H1 (cell line): ENCODE measurements around the gene MMP24OS. TPM values are rescaled to one million over a fixed set of nuclear protein-coding genes. Genes with fewer than 3 reads are reported as not detected.
A peak's percentile ranks its signal among the peaks of the same experiment; 100 is the strongest.

ENCODE experiments used
- CTCF ChIA-PET: fragments of 300-600 bp; sonication (Branson Sonifier 250); formaldehyde crosslinking; loops from one replicate; lab custom pipeline; 2021; ENCODE audit not compliant: partially characterized antibody; lab: Charles Lee
- POLR2A ChIA-PET: fragments of 300-600 bp; sonication (Branson Sonifier 250); formaldehyde crosslinking; loops from one replicate; lab custom pipeline; 2021; ENCODE audit warnings: inconsistent platforms; ENCODE audit not compliant: partially characterized antibody; lab: Charles Lee
- DNase-seq, 2 experiments: peaks; one replicate each; pipeline versions ENCODE4 v3.0.0 to v3.0.0-alpha.2; 2010 to 2022; ENCODE audit warnings: low spot score in 2 of 2, low read depth in 1 of 2, mixed read lengths in 1 of 2
- FAIRE-seq: peaks from 2 replicates; lab custom pipeline; 2011; peaks lifted over from hg19 to GRCh38; lab: Jason Lieb, UNC
- H2AFZ ChIP-seq: 2 replicates; pipeline ENCODE4 v1.8.1; 2012; ENCODE audit warnings: low read length, inconsistent platforms
- H2AK5ac ChIP-seq: 2 replicates; pipeline ENCODE4 v1.6.1; 2013; ENCODE audit warnings: low read depth, low read length
- H2BK120ac ChIP-seq: replicated peaks from 2 replicates; pipeline ENCODE3; 2013; ENCODE audit warnings: low read depth, low read length, inconsistent platforms
- H2BK12ac ChIP-seq: 2 replicates; pipeline ENCODE4 v1.6.1; 2013; ENCODE audit warnings: low read depth, low read length
- H2BK15ac ChIP-seq: 2 replicates; pipeline ENCODE4 v1.6.1; 2013; ENCODE audit warnings: low read length
- H2BK20ac ChIP-seq: 2 replicates; pipeline ENCODE4 v1.6.1; 2013; ENCODE audit warnings: low read length
- H2BK5ac ChIP-seq: 2 replicates; pipeline ENCODE4 v1.6.1; 2013; ENCODE audit warnings: low read depth, low read length
- H3K14ac ChIP-seq: 2 replicates; pipeline ENCODE4 v1.6.1; 2013; ENCODE audit warnings: inconsistent platforms; ENCODE audit not compliant: insufficient read length
- H3K18ac ChIP-seq: 2 replicates; pipeline ENCODE4 v1.6.1; 2013; ENCODE audit warnings: low read length; ENCODE audit errors: extremely low read depth
- H3K23ac ChIP-seq: 2 replicates; pipeline ENCODE4 v1.6.1; 2013; ENCODE audit warnings: inconsistent platforms; ENCODE audit not compliant: insufficient read length
- H3K23me2 ChIP-seq: 2 replicates; pipeline ENCODE4 v1.6.1; 2013; ENCODE audit warnings: low read depth, low read length
- H3K27ac ChIP-seq: 2 replicates; pipeline ENCODE4 v1.6.1; 2011; ENCODE audit warnings: low read depth, low read length, inconsistent platforms
- H3K27me3 ChIP-seq, 4 experiments: replicated peaks in 1 of 4; 1 replicate in 1 of 4; 2 replicates in 3 of 4; pipeline versions ENCODE4 v1.6.1 to v1.8.1; 2011 to 2013; ENCODE audit warnings: low read length in 3 of 4, mild to moderate bottlenecking in 3 of 4, inconsistent platforms in 2 of 4, mixed read lengths in 2 of 4, moderate library complexity in 1 of 4; ENCODE audit not compliant: control insufficient read depth in 3 of 4, insufficient read depth in 3 of 4; ENCODE audit errors: extremely low read depth in 1 of 4
- H3K36me3 ChIP-seq, 4 experiments: 2 replicates each; pipeline versions ENCODE4 v1.6.1 to v1.8.1; 2011 to 2013; ENCODE audit warnings: mild to moderate bottlenecking in 4 of 4, low read length in 3 of 4, moderate library complexity in 2 of 4, control low read depth in 1 of 4, inconsistent platforms in 1 of 4; ENCODE audit not compliant: insufficient read depth in 4 of 4, control insufficient read depth in 2 of 4
- H3K4ac ChIP-seq: replicated peaks from 2 replicates; pipeline ENCODE3; 2013; ENCODE audit warnings: low read length, low read depth, mixed read lengths, inconsistent platforms; ENCODE audit not compliant: insufficient read length
- H3K4me1 ChIP-seq, 4 experiments: replicated peaks in 1 of 4; 1 replicate in 1 of 4; 2 replicates in 3 of 4; pipeline versions ENCODE4 v1.6.1 to v1.8.1; 2011 to 2013; ENCODE audit warnings: low read length in 3 of 4, inconsistent platforms in 2 of 4, mixed read lengths in 1 of 4; ENCODE audit not compliant: insufficient read depth in 4 of 4, control insufficient read depth in 3 of 4
- H3K4me2 ChIP-seq, 2 experiments: 2 replicates each; pipeline versions ENCODE4 v1.6.1 to v1.8.1; 2011 to 2013; ENCODE audit warnings: low read depth in 2 of 2, low read length in 2 of 2, control low read depth in 1 of 2, inconsistent platforms in 1 of 2, mild to moderate bottlenecking in 1 of 2; ENCODE audit not compliant: insufficient read depth in 1 of 2
- H3K4me3 ChIP-seq, 4 experiments: fragments of 200-600, 300-600 bp in 1 of 4; sonication (generic), shearing (Covaris generic), sonication (Bioruptor Twin) in 1 of 4; 2 replicates each; pipeline versions ENCODE4 v1.5.1 to v1.8.1; 2011 to 2016; ENCODE audit warnings: low read length in 4 of 4, low read depth in 3 of 4, control low read depth in 2 of 4, inconsistent platforms in 2 of 4, mild to moderate bottlenecking in 2 of 4, mixed read lengths in 1 of 4, moderate library complexity in 1 of 4; ENCODE audit not compliant: insufficient read depth in 2 of 4; ENCODE audit errors: extremely low read depth in 1 of 4
- H3K56ac ChIP-seq: replicated peaks from 2 replicates; pipeline ENCODE3; 2013; ENCODE audit warnings: low read depth, mild to moderate bottlenecking, mixed read lengths, low read length, inconsistent platforms; ENCODE audit not compliant: insufficient read length
- H3K79me1 ChIP-seq: 2 replicates; pipeline ENCODE4 v1.6.1; 2013; ENCODE audit warnings: low read depth, low read length, control low read depth
- H3K79me2 ChIP-seq, 2 experiments: 2 replicates each; pipeline versions ENCODE4 v1.6.1 to v1.8.1; 2012 to 2013; ENCODE audit warnings: low read length in 2 of 2, mild to moderate bottlenecking in 2 of 2, inconsistent platforms in 1 of 2; ENCODE audit not compliant: insufficient read depth in 2 of 2, control insufficient read depth in 1 of 2
- H3K9ac ChIP-seq, 4 experiments: replicated peaks in 1 of 4; 1 replicate in 1 of 4; 2 replicates in 3 of 4; pipeline versions ENCODE4 v1.6.1 to v1.8.1; 2011 to 2013; ENCODE audit warnings: low read depth in 3 of 4, low read length in 3 of 4, control low read depth in 2 of 4, mild to moderate bottlenecking in 2 of 4, moderate library complexity in 2 of 4, inconsistent platforms in 1 of 4; ENCODE audit errors: extremely low read depth in 1 of 4
- H3K9me3 ChIP-seq, 2 experiments: 2 replicates each; pipeline versions ENCODE4 v1.6.1 to v1.8.1; 2012 to 2013; ENCODE audit warnings: mild to moderate bottlenecking in 2 of 2, moderate library complexity in 2 of 2, control low read depth in 1 of 2, inconsistent platforms in 1 of 2, low read depth in 1 of 2, low read length in 1 of 2, mixed read lengths in 1 of 2; ENCODE audit not compliant: insufficient read depth in 2 of 2
- H4K20me1 ChIP-seq, 2 experiments: replicated peaks in 1 of 2; 2 replicates each; pipeline versions ENCODE3 to v1.8.1; 2011 to 2013; ENCODE audit warnings: inconsistent platforms in 2 of 2, low read length in 2 of 2, mild to moderate bottlenecking in 1 of 2; ENCODE audit not compliant: insufficient read depth in 2 of 2, control insufficient read depth in 1 of 2
- H4K5ac ChIP-seq: 2 replicates; pipeline ENCODE4 v1.6.1; 2013; ENCODE audit warnings: low read length, low read depth, mixed read lengths, inconsistent platforms; ENCODE audit not compliant: insufficient read length
- H4K8ac ChIP-seq: 2 replicates; pipeline ENCODE4 v1.8.0; 2013; ENCODE audit warnings: mild to moderate bottlenecking, moderate library complexity, low read length, inconsistent platforms; ENCODE audit not compliant: insufficient read depth; ENCODE audit errors: extremely low read depth
- H4K91ac ChIP-seq: replicated peaks from 2 replicates; pipeline ENCODE3; 2013; ENCODE audit warnings: low read length, mixed read lengths, inconsistent platforms; ENCODE audit not compliant: insufficient read length
- ASH2L ChIP-seq: fragments of 200-600, 300-600 bp; sonication (generic); IDR thresholded peaks from one replicate; pipeline ENCODE4 v1.7.1; 2017; ENCODE audit warnings: low read length
- BCL11A ChIP-seq, 2 experiments: IDR thresholded peaks; one replicate each; pipeline ENCODE4 v1.6.1; 2011; ENCODE audit warnings: low read depth in 2 of 2, low read length in 2 of 2, mild to moderate bottlenecking in 2 of 2
- CBX5 ChIP-seq: fragments of 300-800, 300-1000 bp; sonication (generic); IDR thresholded peaks from 2 replicates; pipeline ENCODE4 v1.7.1; 2016; ENCODE audit warnings: antibody characterized with exemption, low read length, low read depth
- CHD2 ChIP-seq: IDR thresholded peaks from 2 replicates; pipeline ENCODE4 v1.6.1; 2012; ENCODE audit warnings: low read length, improper control_type of control experiment
- FOSL1 ChIP-seq: IDR thresholded peaks from 2 replicates; pipeline ENCODE4 v1.6.1; 2011; ENCODE audit warnings: mild to moderate bottlenecking, low read depth, low read length, moderate library complexity; ENCODE audit not compliant: insufficient read depth
- RXRA ChIP-seq: IDR thresholded peaks from 2 replicates; pipeline ENCODE4 v1.6.1; 2011; ENCODE audit warnings: low read depth, mild to moderate bottlenecking, low read length, moderate library complexity; ENCODE audit not compliant: insufficient read depth
- SIRT6 ChIP-seq: IDR thresholded peaks from one replicate; pipeline ENCODE4 v1.7.1; 2012; ENCODE audit warnings: low read length, inconsistent platforms
- TCF12 ChIP-seq: IDR thresholded peaks from 2 replicates; pipeline ENCODE4 v1.6.1; 2011; ENCODE audit warnings: low read depth, mild to moderate bottlenecking, low read length
- WGBS, 2 experiments: shearing (Covaris generic) in 1 of 2; methylation state at CpG; one replicate each; pipeline versions ENCODE4 v1.1.6 to v1.1.7; 2013 to 2015; ENCODE audit warnings: low lambda C conversion rate in 2 of 2, mixed read lengths in 2 of 2, inconsistent platforms in 1 of 2, low coverage in 1 of 2, missing lambda C conversion rate in 1 of 2; ENCODE audit not compliant: insufficient replicate concordance in 2 of 2, insufficient coverage in 1 of 2, insufficient read length in 1 of 2; ENCODE audit errors: extremely low coverage in 1 of 2, missing lambda C conversion rate in 1 of 2; 5-methylcytosine and 5-hydroxymethylcytosine counted together
- polyA plus RNA-seq, 7 experiments: library from polyadenylated mRNA; depleted of rRNA in 3 of 7; stranded (reverse) in 5 of 7; unstranded in 2 of 7; fragments of >200 nt in 5 of 7; fragments of 200-250 nt in 2 of 7; gene quantifications; 1 replicate in 5 of 7; 2 replicates in 1 of 7; 4 replicates in 1 of 7; pipeline versions ENCODE4 v1.2.1 to v1.2.3, GENCODE V29; 2011 to 2013; ENCODE audit warnings: missing spikeins in 2 of 7, mixed read lengths in 2 of 7
- total RNA-seq: library from RNA; stranded (reverse); fragmentation: NEBNext Ultra II Directional; extraction: Animal tissue kit (Norgen Biotek cat#: 25700); gene quantifications from 2 replicates; pipeline ENCODE4 v1.2.1, GENCODE V29; 2021

Gene MMP24OS
- total and polyA plus RNA-seq, 2 of the 8 experiments (the other 6 are each of a cell fraction or from before 2014, with no cell fraction given) = 19.0 to 21.3 TPM

DNA sequence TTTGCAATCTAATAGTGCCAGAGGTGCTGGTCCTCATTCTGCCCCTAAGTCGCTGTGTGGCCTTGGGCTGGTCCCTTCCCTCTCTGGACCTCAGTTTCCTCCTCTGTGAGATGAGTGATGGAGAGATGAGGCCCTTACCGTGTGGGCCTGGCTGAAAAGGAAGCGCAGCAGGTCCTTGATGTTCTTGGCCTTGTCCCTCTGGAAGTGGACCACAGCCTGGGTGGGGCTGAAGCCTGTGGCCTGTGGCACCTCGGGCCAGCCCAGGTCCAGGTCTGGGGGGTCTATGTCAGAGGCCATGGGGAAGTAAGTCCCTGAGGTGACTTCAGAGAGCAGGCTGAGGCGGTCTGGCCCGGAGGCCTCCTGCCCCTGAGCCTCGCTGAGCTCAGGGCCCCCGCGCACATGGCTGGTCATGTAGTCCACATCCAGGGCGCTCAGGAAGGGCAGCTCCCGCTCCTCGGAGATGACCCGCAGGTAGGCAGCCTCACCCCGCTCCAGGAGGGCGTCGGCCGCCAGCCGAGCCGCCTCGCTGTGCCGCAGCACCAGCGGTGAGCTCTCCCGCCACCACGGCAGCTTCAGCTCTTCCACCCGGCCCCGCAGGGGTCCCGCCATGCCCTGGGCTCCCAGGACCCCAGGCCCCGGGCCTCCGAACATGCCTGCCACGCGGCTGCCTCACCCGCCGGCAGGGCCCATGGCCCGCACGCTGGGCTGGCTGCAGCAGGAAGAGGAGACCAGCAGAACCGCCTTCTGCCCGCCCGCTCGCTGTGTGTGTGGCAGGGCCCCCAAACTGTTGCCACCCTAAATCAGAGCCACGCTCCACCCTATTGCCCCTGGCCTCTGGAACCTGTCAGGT, 14.0 kb upstream of the MMP24OS start, which contains the start of gene FAM83C:
Gene FAM83C, minus strand, starts transcription at position 772 of the 850 bp plus-strand sequence. Its CDS starts 121 bp downstream, at position 651.
- Histone ChIP-seq H2BK20ac (no peak within 1 kb of the TSS), H3K36me3 (no peaks in the 10 kb centered on the region), H2BK12ac (no peak within 1 kb of the TSS), H4K20me1 (no peaks in the 10 kb centered on the region), H3K4me3 (no peak within 1 kb of the TSS), H3K14ac (no peak within 1 kb of the TSS), H2BK15ac (no peak within 1 kb of the TSS), H3K9ac (no peak within 1 kb of the TSS), H4K8ac (peak within 1 kb of the TSS; percentile 92), H3K18ac (no peak within 1 kb of the TSS), H2BK5ac (no peak within 1 kb of the TSS), H2AK5ac (no peak within 1 kb of the TSS), H3K4me2 (no peak within 1 kb of the TSS), H3K9me3 (no peaks in the 10 kb centered on the region), H2AFZ (peak within 1 kb of the TSS; percentile 26; the same call in 1 of the 2 replicates), H3K4me1 (no peaks in the 10 kb centered on the region; a peak in 2 of 7 replicates), H3K27me3 (no peaks in the 10 kb centered on the region), H4K91ac (no peak within 1 kb of the TSS), H3K79me2 (no peaks in the 10 kb centered on the region), H3K56ac (no peak within 1 kb of the TSS), H2BK120ac (no peak within 1 kb of the TSS), H3K79me1 (no peaks in the 10 kb centered on the region), H3K23ac (no peak within 1 kb of the TSS), H3K4ac (no peak within 1 kb of the TSS)
- ChIA-PET CTCF (interaction anchor here (0.5 to 11.5 kb wide), 3 partner anchors 12 to 16 kb away, joined by 3 to 130 read pairs (median 4); no protein-coding TSS in a partner anchor), POLR2A (interaction anchor here (5.7 kb wide), 1 partner anchor 13 kb away, joined by 39 read pairs; the partner anchor contains the start of gene MMP24OS)
- 92% methylated on average over 38 of the region's 40 CpGs; no CpG with 5 or more reads in 1 of the 2 experiments for whole genome bisulfite sequencing, 2 experiments
- DNase-seq = no peak
- TF ChIP-seq CHD2 (no peak), FOSL1 (no peak), RXRA (no peak), TCF12 (no peak), ASH2L (no peak), BCL11A (IDR thresholded peaks at IDR 0.05; ENCODE audit: low read depth in 2 of 2, low read length in 2 of 2) (no peak), CBX5 (no peak), SIRT6 (no peak)
- TF ChIP-seq, all 59 proteins: peak for 0
- Histone ChIP-seq H3K23me2 (no peaks in the 10 kb centered on the region), H4K5ac (no peak within 1 kb of the TSS), H3K27ac (no peak within 1 kb of the TSS)
- FAIRE-seq = no peak
